ENCODE results near the gene WRNIP1. TPM values are rescaled to one million over a fixed set of nuclear protein-coding genes. Genes with fewer than 3 reads are reported as not detected.

Gene WRNIP1
- total RNA-seq, 1 donor from 2014 or later, result 50.1 TPM

DNA sequence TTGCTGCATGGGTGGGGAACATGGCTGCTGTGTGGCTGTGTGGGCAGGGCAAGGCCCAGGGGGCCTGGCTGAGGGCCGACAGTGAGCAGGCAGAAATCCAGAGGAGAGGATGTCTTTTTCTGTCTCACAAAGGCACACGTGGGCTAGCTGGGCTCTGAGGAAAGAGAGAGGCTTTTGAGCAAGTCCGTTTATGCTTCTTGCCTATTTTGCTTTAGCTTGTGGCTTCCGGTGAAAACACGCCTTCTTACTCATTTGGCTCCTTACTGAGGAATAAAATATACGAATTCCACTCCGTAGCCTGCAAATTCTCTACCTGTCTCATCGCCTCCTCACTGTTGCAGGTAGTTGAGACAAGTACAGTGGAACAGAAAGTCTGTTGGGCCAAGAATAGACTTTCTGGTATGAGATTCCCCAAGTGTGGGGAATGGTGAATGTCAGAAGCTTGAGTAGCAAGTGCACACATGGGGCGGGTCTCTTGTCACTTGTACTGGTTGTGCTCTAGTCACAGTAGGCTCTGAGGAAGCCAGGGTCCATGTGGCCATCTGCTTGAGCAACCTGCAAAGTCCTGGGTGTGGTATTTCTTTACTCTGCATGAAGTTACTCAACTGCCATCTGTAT is 28.4 kb downstream of the WRNIP1 start:
- no peaks in the 10 kb centered on the region for H3K9me3 ChIP-seq
- intact Hi-C loops (cut with DNase I), result loop anchor here (5.0 to 10.0 kb wide), 2 partner anchors 51 to 139 kb away; partner anchors contain the start of gene SERPINB1
- no peak for TF ChIP-seq CTCF (IDR thresholded peaks at IDR 0.05)
- TF ChIP-seq POLR2A (IDR thresholded peaks at IDR 0.05), result no peak
- TF ChIP-seq POLR2AphosphoS5 (IDR thresholded peaks at IDR 0.05; ENCODE audit: insufficient read depth in 1 of 2, low read depth in 1 of 2), result no peak
- no peaks in the 10 kb centered on the region for H3K27me3 ChIP-seq
- peaks cover 40% of the 10 kb centered on the region for H3K4me1 ChIP-seq
- H3K27ac ChIP-seq, result peak overlapping the region; percentile 39
- no peak overlapping the region for H3K4me3 ChIP-seq
- no peaks in the 10 kb centered on the region for H3K36me3 ChIP-seq
- no peak for DNase-seq (ENCODE audit: extremely low spot score in 2 of 2)

DNA sequence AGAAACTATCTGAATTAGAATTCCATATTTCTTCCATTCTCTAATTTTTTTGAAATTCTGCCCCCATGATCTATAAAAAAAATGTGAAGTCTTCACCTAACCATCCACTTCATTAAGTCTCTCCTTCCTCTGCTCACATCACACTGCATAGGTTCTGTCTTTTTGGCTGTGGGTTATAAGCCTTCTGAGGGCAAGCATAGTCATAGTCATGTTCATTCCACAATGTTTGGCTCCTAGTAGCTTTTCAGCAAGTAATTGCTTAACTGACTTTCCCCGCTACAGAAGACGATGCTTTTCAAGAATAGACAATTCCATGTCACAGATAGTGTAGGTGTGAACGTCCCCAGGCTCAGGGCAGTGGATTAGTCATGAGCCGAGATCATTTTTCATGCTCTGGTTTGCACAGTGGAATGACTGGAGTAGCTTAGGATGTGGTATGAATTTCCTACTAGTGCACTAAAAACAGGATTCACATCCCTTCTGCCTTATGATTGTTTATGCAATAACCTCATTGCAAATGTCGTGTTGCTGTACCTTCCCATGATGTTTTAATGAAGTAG is 29.1 kb downstream of the WRNIP1 start:
- H3K36me3 ChIP-seq, result no peaks in the 10 kb centered on the region
- no peak for TF ChIP-seq CTCF (IDR thresholded peaks at IDR 0.05)
- no peak for TF ChIP-seq POLR2A (IDR thresholded peaks at IDR 0.05)
- TF ChIP-seq POLR2AphosphoS5 (IDR thresholded peaks at IDR 0.05; ENCODE audit: insufficient read depth in 1 of 2, low read depth in 1 of 2), result no peak
- intact Hi-C loops (cut with DNase I), result loop anchor here (5.0 to 10.0 kb wide), 2 partner anchors 51 to 138 kb away; partner anchors contain the start of gene SERPINB1
- no peak for DNase-seq (ENCODE audit: extremely low spot score in 2 of 2)
- H3K4me3 ChIP-seq, result no peak overlapping the region
- no peaks in the 10 kb centered on the region for H3K9me3 ChIP-seq
- no peak overlapping the region for H3K27ac ChIP-seq
- peaks cover 40% of the 10 kb centered on the region for H3K4me1 ChIP-seq
- H3K27me3 ChIP-seq, result no peaks in the 10 kb centered on the region

GRCh38 chr6:2795162-2795561 is 30.0 kb downstream of the WRNIP1 start:
- Histone ChIP-seq H3K27me3 (no peaks in the 10 kb centered on the region), H3K4me3 (no peak overlapping the region), H3K9me3 (no peaks in the 10 kb centered on the region), H3K4me1 (peaks cover 38% of the 10 kb centered on the region), H3K36me3 (no peaks in the 10 kb centered on the region), H3K27ac (no peak overlapping the region)
- intact Hi-C loops (cut with DNase I), result loop anchor here (10.0 kb wide), 1 partner anchor 50 kb away; the partner anchor contains the start of gene SERPINB1
- no peak for DNase-seq (ENCODE audit: extremely low spot score in 2 of 2)
- TF ChIP-seq CTCF (IDR thresholded peaks at IDR 0.05) (no peak), POLR2AphosphoS5 (IDR thresholded peaks at IDR 0.05; ENCODE audit: insufficient read depth in 1 of 2, low read depth in 1 of 2) (no peak), POLR2A (IDR thresholded peaks at IDR 0.05) (no peak)

DNA sequence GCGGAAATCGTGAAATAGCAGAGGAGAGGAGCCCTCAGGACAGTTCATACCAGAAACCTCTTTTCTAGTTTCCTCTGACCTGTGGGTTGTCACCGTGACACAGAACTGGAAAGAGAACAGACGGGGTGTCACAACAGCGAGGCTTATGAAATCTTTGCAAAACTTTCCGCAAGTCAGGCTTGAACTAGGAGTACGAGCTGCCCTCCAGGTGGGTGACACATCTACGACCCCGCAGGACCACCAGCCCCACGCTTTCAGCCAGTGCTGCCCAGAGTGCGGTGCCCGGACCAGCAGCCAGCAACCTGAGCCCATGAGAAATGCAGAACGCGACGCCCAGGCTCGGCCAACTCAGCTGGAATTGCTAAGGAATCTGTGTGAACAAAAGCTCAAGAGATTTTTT is 30.8 kb downstream of the WRNIP1 start:
- Histone ChIP-seq H3K36me3 (no peaks in the 10 kb centered on the region), H3K9me3 (no peaks in the 10 kb centered on the region), H3K27me3 (no peaks in the 10 kb centered on the region), H3K4me1 (peaks cover 31% of the 10 kb centered on the region), H3K27ac (no peak overlapping the region), H3K4me3 (no peak overlapping the region)
- intact Hi-C loops (cut with DNase I), result loop anchor here (10.0 kb wide), 1 partner anchor 49 kb away; the partner anchor contains the start of gene SERPINB1
- TF ChIP-seq CTCF (IDR thresholded peaks at IDR 0.05) (no peak), POLR2A (IDR thresholded peaks at IDR 0.05) (no peak), POLR2AphosphoS5 (IDR thresholded peaks at IDR 0.05; ENCODE audit: insufficient read depth in 1 of 2, low read depth in 1 of 2) (no peak)
- DNase-seq (ENCODE audit: extremely low spot score in 2 of 2), result peak in 1 of 2 donors; percentile 58

DNA sequence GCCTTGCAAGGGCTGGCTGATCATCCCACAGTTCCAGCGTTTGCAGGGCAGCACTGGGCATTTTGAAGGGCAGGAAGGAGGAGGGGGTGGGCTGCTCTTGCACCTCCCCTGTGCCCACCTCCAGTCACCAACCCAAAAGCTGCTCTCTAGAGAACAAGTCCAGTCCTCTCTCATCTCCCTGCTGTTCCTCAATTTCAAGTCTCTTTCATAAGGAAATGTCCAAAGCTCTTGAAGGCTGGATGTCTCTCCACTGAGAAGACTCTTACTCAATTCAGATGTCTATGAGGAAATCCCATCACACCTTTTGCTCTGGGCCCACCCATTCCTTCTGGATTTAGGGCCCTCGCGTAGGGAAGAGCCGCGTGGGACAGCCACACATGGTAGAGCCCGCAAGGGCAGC is 31.7 kb downstream of the WRNIP1 start:
- TF ChIP-seq CTCF (IDR thresholded peaks at IDR 0.05) (no peak), POLR2AphosphoS5 (IDR thresholded peaks at IDR 0.05; ENCODE audit: insufficient read depth in 1 of 2, low read depth in 1 of 2) (no peak), POLR2A (IDR thresholded peaks at IDR 0.05) (no peak)
- no peaks in the 10 kb centered on the region for H3K27me3 ChIP-seq
- no peak overlapping the region for H3K4me3 ChIP-seq
- H3K36me3 ChIP-seq, result no peaks in the 10 kb centered on the region
- no peak overlapping the region for H3K27ac ChIP-seq
- DNase-seq (ENCODE audit: extremely low spot score in 2 of 2), result peak in 1 of 2 donors; percentile 83
- H3K4me1 ChIP-seq, result peaks cover 25% of the 10 kb centered on the region
- intact Hi-C loops (cut with DNase I), result loop anchor here (10.0 kb wide), 1 partner anchor 48 kb away; the partner anchor contains the start of gene SERPINB1
- no peaks in the 10 kb centered on the region for H3K9me3 ChIP-seq
